GM19023 (cell line): Measurements from ENCODE around the gene SIGLEC11.
"Not testable (repeated sequence)": the region's sequence is repeated elsewhere in the genome, so short reads cannot be mapped to it uniquely, and the experiment has no call there.

Experiments used
- ATAC-seq: cut with Tn5 transposase; IDR thresholded peaks from one replicate; pipeline ENCODE4 v1.9.1; 2021; ENCODE audit warnings: mild to moderate bottlenecking, moderate library complexity; ENCODE audit not compliant: unreplicated experiment

The SIGLEC11 gene

GRCh38 chr19:49929121-49929610 lies 31.8 kb downstream of the SIGLEC11 start, which contains the start of the genes ATF5 and NUP62:
Gene ATF5 (plus strand): TSS chr19:49929205. CDS start chr19:49930851, 1,646 bp downstream.
Gene NUP62 (minus strand): TSS chr19:49929504. CDS start chr19:49909807, 19,697 bp downstream.
- ATAC-seq, result peak; percentile 42

GRCh38 chr19:49927526-49928264 lies 33.3 kb downstream of the SIGLEC11 start:
- no peak for ATAC-seq

- no peak for ATAC-seq
These were observed 34.5 kb downstream of the SIGLEC11 start for GRCh38 chr19:49926515-49926914.

GRCh38 chr19:49925486-49925885 lies 35.5 kb downstream of the SIGLEC11 start:
- ATAC-seq, result no peak

GRCh38 chr19:49924881-49925210 lies 36.1 kb downstream of the SIGLEC11 start:
- ATAC-seq, result not testable (repeated sequence)

- ATAC-seq, result no peak
These were observed 36.7 kb downstream of the SIGLEC11 start for GRCh38 chr19:49924004-49924880.

- ATAC-seq, result no peak
These were observed 37.6 kb downstream of the SIGLEC11 start for GRCh38 chr19:49923055-49924003.

GRCh38 chr19:49921871-49922795 lies 38.8 kb downstream of the SIGLEC11 start:
- ATAC-seq, result no peak

GRCh38 chr19:49920624-49921363 lies 40.2 kb downstream of the SIGLEC11 start:
- ATAC-seq, result no peak

GRCh38 chr19:49918089-49918488 lies 42.9 kb downstream of the SIGLEC11 start:
- ATAC-seq, result no peak

GRCh38 chr19:49916839-49917733 lies 43.9 kb downstream of the SIGLEC11 start:
- ATAC-seq, result no peak

GRCh38 chr19:49915271-49915670 lies 45.7 kb downstream of the SIGLEC11 start:
- no peak for ATAC-seq

GRCh38 chr19:49913720-49914119 lies 47.3 kb downstream of the SIGLEC11 start:
- no peak for ATAC-seq

GRCh38 chr19:49912965-49913685 lies 47.8 kb downstream of the SIGLEC11 start:
- ATAC-seq, result no peak

- ATAC-seq, result peak; percentile 45
These were observed 49.4 kb downstream of the SIGLEC11 start for GRCh38 chr19:49911381-49912145.

GRCh38 chr19:49910179-49910578 lies 50.8 kb downstream of the SIGLEC11 start:
- no peak for ATAC-seq
